ENCODE data around the gene TRAK1. TPM values are rescaled to one million over a fixed set of nuclear protein-coding genes. Genes with fewer than 3 reads are reported as not detected.

TRAK1 gene
- total and polyA plus RNA-seq, 10 donors: 15.4 to 60.0 (median 47.8) TPM

DNA sequence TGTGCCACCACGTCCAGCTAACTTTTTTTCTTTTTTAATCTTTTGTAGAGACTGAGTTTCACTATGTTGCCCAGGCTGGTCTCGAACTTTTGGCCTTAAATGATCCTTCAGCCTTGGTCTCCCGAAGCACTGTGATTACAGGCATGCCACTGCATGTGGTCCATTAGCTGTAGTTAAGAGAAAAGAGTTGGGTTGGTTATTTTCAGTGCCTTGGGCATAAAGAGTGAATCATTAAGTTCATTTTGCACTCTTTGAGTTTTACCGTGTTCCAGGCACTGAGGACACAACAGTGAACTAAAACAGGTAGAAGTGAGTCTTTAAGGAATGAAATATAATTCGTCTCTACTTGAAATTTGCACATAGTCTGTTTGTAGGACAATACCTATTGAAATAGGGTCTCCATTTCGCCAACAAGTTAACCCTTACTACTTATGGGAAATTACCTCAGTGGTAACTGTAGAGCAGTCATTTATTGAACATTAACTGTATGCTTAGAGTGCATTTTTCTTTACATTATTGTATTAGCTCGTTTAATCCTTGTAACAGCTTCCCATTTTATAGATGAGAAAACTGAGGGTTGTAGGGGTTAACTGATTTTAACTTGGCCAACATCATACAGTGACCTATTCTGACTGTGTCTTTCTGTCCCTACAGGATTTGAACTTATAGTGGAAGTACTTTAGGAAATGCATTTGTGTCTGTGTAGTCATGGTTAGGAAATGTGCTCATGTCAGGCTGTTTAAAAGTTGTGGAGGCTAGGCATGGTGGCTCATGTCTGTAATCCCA lies 22.7 kb upstream of the TRAK1 start:
- DNase-seq: no peak
- Histone ChIP-seq H3K36me3 (no peaks in the 10 kb centered on the region), H3K4me3 (no peak overlapping the region), H3K9me3 (no peaks in the 10 kb centered on the region), H3K27me3 (replicated peaks in 1 of 7) (no peaks in the 10 kb centered on the region), H3K4me1 (peaks cover 49 to 100% (median 85%) of the 10 kb centered on the region in 6 donors), H3K27ac (peak overlapping the region; percentile 71 to 88 (median 82))
- intact Hi-C loops (cut with DNase I; ENCODE audit: low total_unique reads): loop anchor here (5.0 kb wide), 1 partner anchor 46 kb away; no protein-coding TSS in a partner anchor
- TF ChIP-seq, protein P1, sequence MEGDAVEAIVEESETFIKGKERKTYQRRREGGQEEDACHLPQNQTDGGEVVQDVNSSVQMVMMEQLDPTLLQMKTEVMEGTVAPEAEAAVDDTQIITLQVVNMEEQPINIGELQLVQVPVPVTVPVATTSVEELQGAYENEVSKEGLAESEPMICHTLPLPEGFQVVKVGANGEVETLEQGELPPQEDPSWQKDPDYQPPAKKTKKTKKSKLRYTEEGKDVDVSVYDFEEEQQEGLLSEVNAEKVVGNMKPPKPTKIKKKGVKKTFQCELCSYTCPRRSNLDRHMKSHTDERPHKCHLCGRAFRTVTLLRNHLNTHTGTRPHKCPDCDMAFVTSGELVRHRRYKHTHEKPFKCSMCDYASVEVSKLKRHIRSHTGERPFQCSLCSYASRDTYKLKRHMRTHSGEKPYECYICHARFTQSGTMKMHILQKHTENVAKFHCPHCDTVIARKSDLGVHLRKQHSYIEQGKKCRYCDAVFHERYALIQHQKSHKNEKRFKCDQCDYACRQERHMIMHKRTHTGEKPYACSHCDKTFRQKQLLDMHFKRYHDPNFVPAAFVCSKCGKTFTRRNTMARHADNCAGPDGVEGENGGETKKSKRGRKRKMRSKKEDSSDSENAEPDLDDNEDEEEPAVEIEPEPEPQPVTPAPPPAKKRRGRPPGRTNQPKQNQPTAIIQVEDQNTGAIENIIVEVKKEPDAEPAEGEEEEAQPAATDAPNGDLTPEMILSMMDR (IDR thresholded peaks at IDR 0.05 in 8 of 11, conservative IDR thresholded peaks at IDR 0.05 in 3 of 11): no peak
- TF ChIP-seq POLR2A (IDR thresholded peaks at IDR 0.05): no peak
- no peak for TF ChIP-seq POLR2AphosphoS5 (IDR thresholded peaks at IDR 0.05)
- WGBS, 5 donors: 86 to 89% (median 88%) methylated on average over 7 of the region's 7 CpGs

DNA sequence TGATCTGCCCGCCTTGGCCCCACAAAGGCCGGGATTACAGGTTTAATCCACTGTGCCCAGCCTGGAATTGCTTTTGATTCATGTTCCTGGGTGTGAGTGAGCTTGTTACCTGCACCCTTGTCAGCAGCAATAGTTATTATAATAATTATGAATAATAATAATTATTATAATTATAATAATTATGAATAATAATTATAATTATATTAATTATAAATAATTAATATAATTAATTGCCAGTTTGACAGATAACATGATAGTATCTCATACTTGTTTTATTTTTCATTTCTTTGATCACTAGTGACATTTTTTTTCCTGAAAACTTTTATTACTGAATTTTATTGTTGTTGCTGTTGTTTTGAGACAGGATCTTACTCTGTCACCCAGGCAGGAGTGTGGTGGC lies 21.1 kb upstream of the TRAK1 start:
- intact Hi-C loops (cut with DNase I; ENCODE audit: low total_unique reads): no loop called here
- 68 to 100% (median 96%) methylated on average over 2 of the region's 2 CpGs for WGBS, 5 donors
- Histone ChIP-seq H3K36me3 (no peaks in the 10 kb centered on the region), H3K27me3 (replicated peaks in 1 of 7) (no peaks in the 10 kb centered on the region), H3K9me3 (no peaks in the 10 kb centered on the region), H3K4me1 (peaks cover 55 to 100% (median 84%) of the 10 kb centered on the region in 6 donors), H3K4me3 (no peak overlapping the region), H3K27ac (peak overlapping the region in 6 of 8 donors; percentile 76 to 85 (median 82))
- TF ChIP-seq POLR2AphosphoS5 (IDR thresholded peaks at IDR 0.05) (no peak), POLR2A (IDR thresholded peaks at IDR 0.05) (no peak)
- TF ChIP-seq, protein P1 (IDR thresholded peaks at IDR 0.05 in 8 of 11, conservative IDR thresholded peaks at IDR 0.05 in 3 of 11): no peak
- DNase-seq: no peak

DNA sequence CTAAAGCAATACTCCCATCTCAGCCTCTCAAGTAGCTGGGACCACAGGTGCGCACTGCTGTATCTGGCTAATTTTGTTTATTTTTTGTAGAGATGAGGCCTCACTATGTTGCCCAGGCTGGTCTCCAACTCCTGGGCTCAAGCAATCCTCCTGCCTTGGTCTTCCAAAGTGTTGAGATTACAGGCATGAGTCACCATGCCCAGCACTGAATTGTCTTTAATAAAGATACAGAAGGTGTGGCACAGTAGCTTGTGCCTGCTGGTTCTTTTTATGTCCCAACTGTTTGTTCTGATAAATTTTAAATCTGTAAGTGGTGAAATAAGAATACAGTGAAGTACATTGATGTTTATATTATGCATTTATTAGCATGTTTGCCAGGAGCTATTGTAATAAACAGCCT lies 20.6 kb upstream of the TRAK1 start:
- peaks cover 55 to 95% (median 82%) of the 10 kb centered on the region in 6 donors for H3K4me1 ChIP-seq
- TF ChIP-seq, protein P1 (IDR thresholded peaks at IDR 0.05 in 8 of 11, conservative IDR thresholded peaks at IDR 0.05 in 3 of 11): no peak
- TF ChIP-seq POLR2A (IDR thresholded peaks at IDR 0.05) (no peak), POLR2AphosphoS5 (IDR thresholded peaks at IDR 0.05) (no peak)
- no peaks in the 10 kb centered on the region for H3K36me3 ChIP-seq
- intact Hi-C loops (cut with DNase I; ENCODE audit: low total_unique reads): no loop called here
- H3K27ac ChIP-seq: peak overlapping the region in 6 of 8 donors; percentile 76 to 85 (median 82)
- WGBS, 5 donors: 92 to 100% (median 93%) methylated on average over 1 of the region's 1 CpG
- DNase-seq: no peak
- no peaks in the 10 kb centered on the region for H3K27me3 ChIP-seq (replicated peaks in 1 of 7)
- H3K4me3 ChIP-seq: no peak overlapping the region
- H3K9me3 ChIP-seq: peaks cover 0 to 2% (median 0%) of the 10 kb centered on the region in 8 donors
